PFSK-1 (cell line): ENCODE results near the gene FAM3A.

Experiments
- FOXP2 ChIP-seq: optimal IDR thresholded peaks from 2 replicates; pipeline ENCODE3; 2011; ENCODE audit warnings: borderline replicate concordance, control low read depth, inconsistent platforms; ENCODE audit not compliant: insufficient read depth; ENCODE audit errors: extremely low read length, extremely low read depth
- POLR2AphosphoS5 ChIP-seq: IDR thresholded peaks from 2 replicates; pipeline ENCODE4 v1.6.1; 2012; ENCODE audit warnings: low read depth, mild to moderate bottlenecking, control low read depth, low read length, moderate library complexity
- SIN3A ChIP-seq: IDR thresholded peaks from 2 replicates; pipeline ENCODE4 v1.6.1; 2012; ENCODE audit warnings: mild to moderate bottlenecking, low read length, moderate library complexity, borderline replicate concordance; ENCODE audit not compliant: insufficient read depth
- TAF1 ChIP-seq: IDR thresholded peaks from 2 replicates; pipeline ENCODE4 v1.6.1; 2012; ENCODE audit warnings: low read length, control low read depth, borderline replicate concordance; ENCODE audit not compliant: insufficient read depth
- TF ChIP-seq, protein P1 (sequence below), 2 experiments: IDR thresholded peaks; 2 replicates each; pipeline versions ENCODE4 v1.6.1 to v1.8.0; 2011 to 2012; ENCODE audit warnings: low read depth in 2 of 2, low read length in 2 of 2, control low read depth in 1 of 2, inconsistent platforms in 1 of 2, mild to moderate bottlenecking in 1 of 2, moderate library complexity in 1 of 2; ENCODE audit not compliant: insufficient read depth in 1 of 2

Gene FAM3A

DNA sequence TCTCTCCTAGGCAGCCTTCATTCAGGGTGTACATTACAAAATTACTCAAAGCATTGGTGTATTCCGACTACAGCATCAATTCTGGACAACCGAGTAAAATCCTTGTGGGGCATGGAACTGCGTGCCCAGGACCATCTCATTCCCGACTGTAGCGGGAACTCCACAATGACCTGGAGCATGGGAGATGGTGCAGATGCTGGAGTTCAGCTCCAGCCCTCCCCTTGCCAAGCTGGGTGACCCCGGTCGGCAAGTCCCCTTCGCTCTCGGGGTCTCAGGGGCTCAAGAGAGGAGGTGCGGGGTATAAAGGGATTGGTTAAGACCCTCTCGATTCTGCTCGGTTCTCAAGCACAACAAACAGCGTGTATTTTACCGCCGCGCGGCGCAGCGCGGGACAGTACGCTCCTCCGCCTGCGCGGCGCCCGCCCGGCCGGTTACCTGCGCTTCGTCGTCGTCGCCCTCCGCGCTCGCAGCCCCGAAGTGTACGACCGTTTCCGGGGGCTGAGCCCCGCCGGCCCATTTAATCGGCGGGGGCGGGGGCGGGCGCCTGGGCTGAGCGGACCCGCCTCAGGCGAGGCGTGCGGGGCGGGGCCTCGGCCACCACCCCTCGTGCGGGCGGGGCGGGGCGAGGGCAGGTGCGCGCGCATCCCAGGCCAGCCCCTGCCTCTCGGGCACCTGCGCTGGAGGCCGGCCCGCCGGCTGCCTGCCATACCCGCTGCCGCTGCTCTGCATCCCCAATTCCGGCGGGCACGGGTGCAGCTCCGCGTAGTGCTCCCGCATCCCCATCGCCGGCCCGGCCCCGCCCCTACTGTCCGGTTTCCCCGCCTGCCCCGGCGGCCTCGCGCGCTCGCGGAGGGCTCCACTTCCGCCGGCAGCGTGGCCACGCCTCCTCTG is 30.6 kb upstream of the FAM3A start, which contains the start of gene G6PD:
TSS of gene G6PD (minus strand) at position 493 of the 891 bp plus-strand sequence. CDS start 691 bp downstream, outside the sequence.
- TF ChIP-seq FOXP2: no peak
- peak; percentile 62 for TF ChIP-seq POLR2AphosphoS5

DNA sequence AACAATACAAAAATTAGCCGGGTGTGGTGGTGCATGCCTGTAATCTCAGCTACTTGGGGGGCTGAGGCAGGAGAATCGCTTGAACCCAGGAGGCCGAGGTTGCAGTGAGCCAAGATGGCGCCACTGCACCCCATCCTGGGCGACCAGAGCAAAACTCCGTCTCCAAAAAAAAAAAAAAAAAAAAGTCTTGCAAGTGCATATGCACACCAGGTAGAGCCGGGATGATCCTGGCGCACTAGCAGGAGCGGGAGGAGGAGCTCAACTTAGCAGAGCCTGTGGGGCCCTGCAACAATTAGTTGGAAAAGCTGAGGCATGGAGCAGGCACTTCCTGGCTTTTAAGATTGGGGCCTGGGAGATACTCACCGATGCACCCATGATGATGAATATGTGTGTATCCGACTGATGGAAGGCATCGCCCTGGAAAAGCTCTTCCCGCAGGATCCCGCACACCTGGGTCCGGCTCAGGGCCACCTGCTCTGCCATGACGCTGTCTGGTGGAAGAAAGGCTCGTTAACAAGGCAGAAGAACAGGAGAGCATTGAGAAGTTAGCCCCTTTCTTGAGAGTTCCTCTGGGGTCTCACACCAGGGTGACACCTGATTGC is 29.7 kb upstream of the FAM3A start:
- TF ChIP-seq TAF1: no peak
- TF ChIP-seq, protein P1, sequence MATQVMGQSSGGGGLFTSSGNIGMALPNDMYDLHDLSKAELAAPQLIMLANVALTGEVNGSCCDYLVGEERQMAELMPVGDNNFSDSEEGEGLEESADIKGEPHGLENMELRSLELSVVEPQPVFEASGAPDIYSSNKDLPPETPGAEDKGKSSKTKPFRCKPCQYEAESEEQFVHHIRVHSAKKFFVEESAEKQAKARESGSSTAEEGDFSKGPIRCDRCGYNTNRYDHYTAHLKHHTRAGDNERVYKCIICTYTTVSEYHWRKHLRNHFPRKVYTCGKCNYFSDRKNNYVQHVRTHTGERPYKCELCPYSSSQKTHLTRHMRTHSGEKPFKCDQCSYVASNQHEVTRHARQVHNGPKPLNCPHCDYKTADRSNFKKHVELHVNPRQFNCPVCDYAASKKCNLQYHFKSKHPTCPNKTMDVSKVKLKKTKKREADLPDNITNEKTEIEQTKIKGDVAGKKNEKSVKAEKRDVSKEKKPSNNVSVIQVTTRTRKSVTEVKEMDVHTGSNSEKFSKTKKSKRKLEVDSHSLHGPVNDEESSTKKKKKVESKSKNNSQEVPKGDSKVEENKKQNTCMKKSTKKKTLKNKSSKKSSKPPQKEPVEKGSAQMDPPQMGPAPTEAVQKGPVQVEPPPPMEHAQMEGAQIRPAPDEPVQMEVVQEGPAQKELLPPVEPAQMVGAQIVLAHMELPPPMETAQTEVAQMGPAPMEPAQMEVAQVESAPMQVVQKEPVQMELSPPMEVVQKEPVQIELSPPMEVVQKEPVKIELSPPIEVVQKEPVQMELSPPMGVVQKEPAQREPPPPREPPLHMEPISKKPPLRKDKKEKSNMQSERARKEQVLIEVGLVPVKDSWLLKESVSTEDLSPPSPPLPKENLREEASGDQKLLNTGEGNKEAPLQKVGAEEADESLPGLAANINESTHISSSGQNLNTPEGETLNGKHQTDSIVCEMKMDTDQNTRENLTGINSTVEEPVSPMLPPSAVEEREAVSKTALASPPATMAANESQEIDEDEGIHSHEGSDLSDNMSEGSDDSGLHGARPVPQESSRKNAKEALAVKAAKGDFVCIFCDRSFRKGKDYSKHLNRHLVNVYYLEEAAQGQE (IDR thresholded peaks at IDR 0.05; ENCODE audit: insufficient read depth in 1 of 2, low read depth in 2 of 2, low read length in 2 of 2): no peak
- no peak for TF ChIP-seq FOXP2
- TF ChIP-seq POLR2AphosphoS5: no peak
- no peak for TF ChIP-seq SIN3A

- TF ChIP-seq, protein P1 (IDR thresholded peaks at IDR 0.05; ENCODE audit: insufficient read depth in 1 of 2, low read depth in 2 of 2, low read length in 2 of 2): 0 out of 4 replicates have a peak, but pooled peaks of 1 of the 2 experiments have one; percentile 19
- TF ChIP-seq TAF1: no peak
Measured at GRCh38 chrX:154542723-154543424, 26.8 kb upstream of the FAM3A start.

- TF ChIP-seq TAF1 (peak; percentile 24; the same call in 1 of the 2 replicates), FOXP2 (no peak)
Measured at GRCh38 chrX:154541896-154542722, 26.1 kb upstream of the FAM3A start.

GRCh38 chrX:154541589-154541895 is 25.5 kb upstream of the FAM3A start:
- no peak for TF ChIP-seq POLR2AphosphoS5
- no peak for TF ChIP-seq TAF1
- no peak for TF ChIP-seq FOXP2
- no peak for TF ChIP-seq SIN3A
- TF ChIP-seq, protein P1 (IDR thresholded peaks at IDR 0.05; ENCODE audit: insufficient read depth in 1 of 2, low read depth in 2 of 2, low read length in 2 of 2): no peak
